GM19397 (cell line): ENCODE measurements around the gene CDKN2AIP.

ENCODE experiments used
- ATAC-seq: cut with Tn5 transposase; IDR thresholded peaks from one replicate; pipeline ENCODE4 v1.9.1; 2021; ENCODE audit warnings: mild to moderate bottlenecking, moderate library complexity; ENCODE audit not compliant: unreplicated experiment

CDKN2AIP gene

GRCh38 chr4:183485411-183486160, 41.1 kb downstream of the CDKN2AIP start:
- ATAC-seq = no peak

- ATAC-seq = no peak
These were observed 48.4 kb downstream of the CDKN2AIP start for GRCh38 chr4:183492791-183493222.

GRCh38 chr4:183493246-183493645, 48.8 kb downstream of the CDKN2AIP start:
- ATAC-seq = no peak

- ATAC-seq = no peak
These were observed 50.7 kb downstream of the CDKN2AIP start for GRCh38 chr4:183495184-183495583.
